ENCODE data around the gene TMEM135.

DNA sequence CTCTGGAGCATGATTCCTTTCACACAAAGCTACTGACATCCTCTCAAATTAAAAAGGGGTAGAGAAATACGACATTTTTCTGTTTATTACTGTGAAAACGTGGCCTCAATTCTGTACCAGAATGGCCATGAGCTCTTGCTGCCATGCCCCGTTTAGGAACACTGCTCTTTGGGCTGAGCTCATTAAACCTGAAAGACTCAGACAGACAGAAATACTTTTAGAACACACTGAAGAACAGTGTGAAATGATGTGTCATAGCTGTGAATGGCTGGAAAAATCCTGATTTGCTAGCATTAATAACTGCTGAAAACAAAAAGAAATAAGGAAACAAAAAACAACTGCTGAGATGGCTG lies 32.2 kb upstream of the TMEM135 start:
- TF ChIP-seq EZH2phosphoT487 (IDR thresholded peaks at IDR 0.05; ENCODE audit: insufficient read depth, low read depth): no peak
- TF ChIP-seq EZH2 (IDR thresholded peaks at IDR 0.05; ENCODE audit: insufficient read depth, poor library complexity, severe bottlenecking): no peak
